NCI-H1048 (cell line): ENCODE measurements around the gene FABP1.
A peak's percentile ranks its signal among the peaks of the same experiment; 100 is the strongest.

Experiments used
- DNase-seq: peaks from one replicate; lab custom pipeline; 2025; lab: John Stamatoyannopoulos, UW

The FABP1 gene

GRCh38 chr2:88127888-88128653 is at the start of gene FABP1:
FABP1 (minus strand) TSS chr2:88128062; CDS start chr2:88128017, 45 bp downstream.
- no peak for DNase-seq

DNA sequence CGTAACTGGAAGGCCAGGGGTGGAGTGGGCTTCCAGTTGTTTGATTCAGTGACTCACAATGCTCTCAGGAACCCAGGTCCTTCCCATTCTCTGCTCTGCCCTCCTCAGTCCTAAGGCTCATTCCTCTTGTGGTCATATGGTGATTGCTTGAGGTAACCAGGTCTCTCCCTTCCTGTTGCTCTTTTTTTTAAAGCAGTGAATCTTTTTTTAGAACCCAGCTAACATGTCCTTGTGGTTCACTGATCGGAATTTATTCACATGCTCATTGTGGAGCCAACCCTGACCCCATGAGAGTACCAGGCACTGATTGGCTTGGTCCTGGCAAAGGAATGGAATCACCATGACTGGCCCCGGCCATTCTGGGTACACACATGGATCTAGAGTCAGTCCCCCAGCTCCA is 49.7 kb upstream of the FABP1 start:
- DNase-seq, result no peak

- no peak for DNase-seq
These were observed 48.6 kb upstream of the FABP1 start for GRCh38 chr2:88176352-88176984.

GRCh38 chr2:88172882-88173281 is 45.0 kb upstream of the FABP1 start:
- no peak for DNase-seq

DNA sequence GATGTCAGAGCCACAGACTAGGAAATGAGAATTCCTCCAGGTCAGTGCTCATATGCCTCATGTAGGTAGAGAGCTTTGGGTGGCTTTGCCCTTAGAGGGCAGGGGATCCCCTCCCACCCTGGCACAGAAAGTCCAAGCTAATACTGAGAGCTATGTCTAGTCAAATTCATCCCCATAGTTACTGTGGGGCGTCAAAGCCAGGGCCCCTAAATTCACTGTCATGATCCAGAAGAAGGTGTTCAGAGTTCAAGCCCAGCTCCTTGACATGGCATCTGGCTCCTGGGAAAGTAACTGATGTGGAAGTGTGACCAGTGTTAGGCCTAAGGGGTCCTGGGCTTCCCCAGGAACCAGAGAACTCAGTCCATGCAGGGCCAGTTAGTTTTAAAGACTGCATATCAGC is 44.1 kb upstream of the FABP1 start:
- no peak for DNase-seq

DNA sequence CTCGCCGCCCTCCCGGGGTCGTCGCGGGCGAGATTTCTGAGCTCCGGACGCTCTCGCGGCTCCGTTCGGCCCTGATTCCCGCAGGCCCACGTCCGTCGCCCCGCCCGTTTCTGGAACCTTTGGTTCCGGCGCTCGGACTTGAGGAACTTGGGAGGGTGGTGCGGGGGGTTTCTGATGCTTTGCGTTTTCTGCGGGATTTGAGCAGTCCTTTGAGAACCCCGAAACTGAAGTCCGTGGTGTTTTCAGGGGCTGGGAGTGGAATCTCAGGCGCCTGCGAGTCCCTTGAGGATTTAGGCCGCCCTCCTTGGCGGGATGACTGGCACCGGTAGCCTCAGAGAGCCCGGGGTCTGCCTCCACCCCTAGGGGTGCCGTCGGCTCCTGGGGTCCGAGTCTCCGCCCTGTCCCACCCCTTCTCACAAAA is 42.6 kb upstream of the FABP1 start:
- no peak for DNase-seq

DNA sequence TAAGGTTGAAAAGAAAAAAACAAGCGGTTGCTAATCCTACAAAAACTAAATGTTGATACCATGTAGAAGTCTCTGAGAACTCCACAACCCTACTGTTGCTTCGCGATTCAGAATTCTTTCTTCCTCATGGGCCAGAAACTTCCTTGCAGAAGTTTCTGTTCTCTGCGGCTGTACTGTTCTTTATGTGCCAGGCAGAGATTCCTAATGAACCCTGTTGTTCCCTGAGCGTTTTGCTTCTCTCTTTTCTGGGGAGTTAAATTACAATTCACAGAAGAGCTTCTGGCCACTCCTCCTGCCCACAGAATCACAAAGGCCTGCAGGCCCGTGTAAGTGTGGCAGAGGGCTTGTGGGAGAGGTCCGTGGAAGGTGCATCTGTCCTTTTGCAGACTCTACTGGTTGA is 40.5 kb upstream of the FABP1 start:
- no peak for DNase-seq

DNA sequence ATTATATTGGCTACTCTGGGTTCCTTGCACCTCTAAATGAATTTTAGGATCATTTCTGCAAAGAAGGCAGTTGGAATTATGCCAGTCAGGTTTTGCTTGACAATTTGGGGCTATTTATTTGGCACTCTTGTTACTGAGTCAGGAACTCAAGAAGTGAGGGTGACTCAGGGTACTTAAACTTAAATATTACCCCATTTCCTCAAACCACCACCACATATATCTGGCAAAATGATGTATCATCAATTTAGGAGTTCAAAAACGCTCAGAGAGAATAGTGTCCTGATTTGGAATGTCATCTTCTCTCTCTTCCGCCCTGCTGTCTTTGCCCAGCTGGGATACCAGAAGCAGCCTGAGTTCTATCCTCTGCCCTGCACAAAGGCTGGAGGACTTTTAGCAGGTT is 39.9 kb upstream of the FABP1 start:
- DNase-seq, result no peak

GRCh38 chr2:88165332-88166003 is 37.6 kb upstream of the FABP1 start:
- DNase-seq, result no peak

DNA sequence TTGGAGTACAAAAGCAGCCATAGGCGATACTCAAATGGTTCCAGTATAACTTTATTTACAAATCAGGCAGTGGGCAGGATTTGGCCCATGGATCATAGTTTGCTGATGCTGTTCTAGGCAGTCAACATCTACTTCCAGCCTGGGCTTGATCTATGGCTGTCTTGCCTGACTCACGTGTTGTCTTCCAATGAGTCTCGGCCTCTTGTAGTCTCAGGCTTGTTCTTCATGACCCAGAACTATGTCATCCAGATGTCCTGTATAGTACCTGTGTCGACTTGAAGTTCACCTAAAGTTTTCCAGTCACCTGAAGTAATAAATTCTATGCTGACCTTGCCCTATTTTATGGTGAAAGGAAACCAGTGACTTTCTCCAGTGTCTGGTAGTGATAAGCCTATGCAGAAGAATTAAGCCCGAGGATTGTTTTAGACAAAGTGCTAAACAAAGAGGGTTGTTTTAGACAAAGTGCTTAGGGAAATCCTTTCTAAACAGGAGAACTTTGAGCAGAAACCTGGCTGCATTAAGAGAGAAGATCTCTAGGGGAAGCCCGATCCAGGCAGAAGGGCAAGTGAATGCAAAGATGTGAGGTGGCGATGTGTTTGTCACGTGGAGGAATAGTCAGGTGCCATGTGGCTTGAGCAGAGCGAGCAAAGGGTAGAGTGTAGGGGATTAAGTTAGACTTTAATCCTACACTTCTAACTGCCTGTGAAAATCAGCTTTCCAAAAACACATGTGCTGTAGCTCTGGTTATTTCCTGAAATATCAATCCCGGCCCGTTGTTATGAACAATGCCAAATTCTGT is 33.8 kb upstream of the FABP1 start:
- no peak for DNase-seq

- no peak for DNase-seq
These were observed 32.7 kb upstream of the FABP1 start for GRCh38 chr2:88160517-88160916.

DNA sequence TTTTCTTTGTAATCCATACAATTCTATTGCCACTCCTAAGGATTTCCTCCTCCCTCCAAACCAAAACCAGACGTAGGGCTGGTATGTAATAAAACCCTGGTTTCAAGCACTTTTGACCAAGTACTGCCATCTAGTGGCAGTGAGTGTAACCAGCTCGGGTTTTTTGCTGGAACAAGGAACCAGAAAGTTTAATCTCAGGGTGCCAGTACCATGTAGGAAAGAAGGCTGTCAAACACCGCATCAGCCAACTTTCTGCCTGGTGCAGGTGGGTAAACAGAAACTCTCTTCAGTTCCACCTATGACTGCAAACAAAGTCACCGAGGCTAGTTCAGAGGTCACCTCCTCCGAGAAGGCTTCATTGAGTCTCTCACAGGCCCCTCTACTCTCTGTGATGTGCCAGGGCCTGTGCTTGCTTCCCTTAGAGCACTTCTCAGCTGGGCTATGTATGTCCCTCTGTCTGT is 32.1 kb upstream of the FABP1 start:
- DNase-seq, result peak; percentile 16

DNA sequence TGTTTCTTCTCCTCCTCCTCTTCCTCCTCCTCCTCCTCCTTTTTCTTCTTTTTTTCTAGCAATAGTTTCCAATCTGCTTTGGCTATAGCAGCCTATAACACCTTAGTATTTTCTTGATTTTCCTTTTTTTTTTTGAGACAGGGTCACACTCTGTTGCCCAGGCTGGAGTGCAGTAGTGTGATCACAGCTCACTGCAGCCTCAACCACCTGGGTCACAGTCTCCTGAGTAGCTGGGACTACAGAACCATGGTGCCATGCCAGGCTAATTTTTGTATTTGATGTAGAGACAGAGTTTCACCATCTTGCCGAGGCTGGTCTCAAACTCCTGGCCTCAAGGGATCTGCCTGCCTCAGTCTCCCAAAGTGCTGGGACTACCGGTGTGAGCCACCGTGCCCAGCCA is 31.6 kb upstream of the FABP1 start:
- no peak for DNase-seq

DNA sequence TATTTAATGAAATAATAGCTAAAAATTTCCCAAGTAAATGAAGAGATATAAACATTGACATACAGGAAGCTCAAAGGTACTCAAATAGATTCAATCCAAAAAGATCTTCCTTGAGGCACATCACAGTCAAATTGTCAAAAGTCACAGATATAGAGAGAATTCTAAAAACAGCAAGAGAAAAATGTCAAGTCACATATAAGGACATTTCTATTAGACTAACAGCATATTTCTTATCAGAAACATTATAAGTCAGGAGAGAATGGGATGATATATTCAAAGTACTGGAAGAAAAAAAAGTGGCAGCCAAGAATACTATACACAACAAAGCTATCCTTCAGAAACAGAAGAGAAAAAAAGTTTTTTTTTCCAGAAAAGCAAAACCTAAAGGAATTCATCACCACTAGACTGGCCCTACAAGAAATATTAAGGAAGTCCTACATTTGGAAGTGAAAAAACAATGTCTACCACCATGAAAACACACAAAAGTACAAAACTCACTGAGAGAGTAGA is 21.1 kb upstream of the FABP1 start:
- DNase-seq, result no peak

DNA sequence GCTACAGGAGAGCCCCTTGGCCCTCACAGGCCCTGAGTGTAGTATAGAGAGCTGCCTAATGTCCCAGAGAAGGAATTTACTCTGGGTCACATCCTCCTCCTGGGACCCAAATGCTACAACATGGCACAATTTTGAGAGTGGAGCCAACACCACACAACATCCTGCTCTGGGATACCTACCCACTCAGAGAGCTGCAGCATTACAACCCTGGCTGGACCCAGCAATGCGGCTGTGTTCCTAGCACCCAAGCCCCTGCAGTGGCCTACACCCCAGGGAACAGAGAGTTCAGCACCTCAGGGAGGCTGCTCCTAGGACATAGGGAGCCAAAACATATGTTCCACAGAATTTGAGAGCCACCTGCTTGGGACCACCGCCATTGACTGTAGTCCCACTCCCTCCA is 19.3 kb upstream of the FABP1 start:
- no peak for DNase-seq

DNA sequence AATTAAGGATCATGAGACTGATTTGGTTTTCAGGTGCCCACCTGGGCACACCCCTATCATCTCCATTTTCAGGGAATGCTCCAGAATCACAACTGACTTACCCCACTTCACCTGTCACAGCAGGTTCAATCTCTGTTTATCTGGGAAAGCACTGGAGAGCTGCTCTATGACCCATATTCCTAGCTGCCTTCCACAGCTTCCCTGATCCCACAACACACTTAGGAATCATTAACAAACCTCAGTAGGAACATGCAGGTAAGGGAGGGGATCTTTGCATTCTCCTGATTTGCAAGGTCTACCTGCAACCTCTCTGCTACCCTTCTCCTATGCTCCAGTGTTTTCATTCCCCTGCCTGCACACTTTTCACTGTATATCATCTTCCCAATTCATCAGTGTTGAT is 18.7 kb upstream of the FABP1 start:
- DNase-seq, result no peak

- DNase-seq, result no peak
These were observed 17.1 kb upstream of the FABP1 start for GRCh38 chr2:88144914-88145497.

DNA sequence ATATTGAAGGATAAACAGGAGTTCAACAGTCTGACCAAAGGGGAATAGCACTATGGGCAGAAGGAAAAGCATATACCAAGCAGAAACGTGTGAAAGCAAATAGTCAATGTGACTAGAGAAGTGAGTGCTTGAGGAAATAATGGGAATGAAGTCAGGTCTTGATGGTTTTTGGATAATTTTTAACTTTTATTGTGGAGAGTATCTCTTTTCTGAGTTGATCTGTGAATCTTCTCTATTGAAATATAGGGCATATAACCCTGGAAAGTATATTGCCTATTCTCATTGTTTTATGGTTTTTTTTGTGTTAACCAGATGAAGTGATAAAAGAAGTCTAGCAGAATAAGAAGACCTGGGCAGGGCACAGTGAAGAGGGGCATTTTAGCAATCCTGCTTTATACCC is 16.4 kb upstream of the FABP1 start:
- no peak for DNase-seq

DNA sequence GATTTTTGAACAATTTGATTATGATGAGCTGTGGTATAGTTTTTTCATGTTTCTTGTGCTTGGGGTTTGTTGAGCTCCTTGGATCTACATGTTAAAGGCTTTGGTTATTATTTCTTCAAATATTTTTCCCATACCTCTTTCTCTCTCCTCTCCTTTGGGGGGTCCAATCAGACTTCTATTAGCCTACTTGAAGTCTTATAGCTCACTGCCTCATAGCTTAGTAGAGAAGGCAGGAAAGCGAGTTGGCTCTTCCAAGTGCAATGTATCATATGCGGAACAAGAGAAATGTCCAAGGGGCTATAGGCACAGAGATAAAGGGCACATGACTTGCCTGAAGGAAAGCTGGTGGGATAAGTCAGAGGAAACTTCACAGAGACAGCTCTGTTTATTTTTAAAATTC is 14.1 kb upstream of the FABP1 start:
- no peak for DNase-seq

DNA sequence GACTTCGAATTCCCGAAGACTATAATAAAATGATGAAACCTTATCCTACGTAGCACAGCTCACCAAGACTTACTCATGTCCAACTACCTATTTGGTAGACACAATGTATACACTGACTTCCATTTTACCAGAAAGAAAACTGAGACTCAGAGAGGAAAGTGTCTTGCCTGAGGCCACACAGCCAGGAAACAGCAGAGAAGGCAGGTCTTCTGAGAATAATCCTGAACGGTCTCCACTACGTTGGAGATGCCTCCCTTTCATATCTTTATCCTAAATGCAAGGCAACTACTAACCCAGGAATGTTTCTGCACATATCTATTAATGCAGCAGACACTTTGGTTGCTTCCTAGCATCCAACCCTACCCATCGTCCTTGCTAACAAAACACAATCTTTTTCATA is 11.9 kb upstream of the FABP1 start:
- DNase-seq, result no peak

GRCh38 chr2:88139203-88139702 is 11.4 kb upstream of the FABP1 start:
- DNase-seq, result no peak

DNA sequence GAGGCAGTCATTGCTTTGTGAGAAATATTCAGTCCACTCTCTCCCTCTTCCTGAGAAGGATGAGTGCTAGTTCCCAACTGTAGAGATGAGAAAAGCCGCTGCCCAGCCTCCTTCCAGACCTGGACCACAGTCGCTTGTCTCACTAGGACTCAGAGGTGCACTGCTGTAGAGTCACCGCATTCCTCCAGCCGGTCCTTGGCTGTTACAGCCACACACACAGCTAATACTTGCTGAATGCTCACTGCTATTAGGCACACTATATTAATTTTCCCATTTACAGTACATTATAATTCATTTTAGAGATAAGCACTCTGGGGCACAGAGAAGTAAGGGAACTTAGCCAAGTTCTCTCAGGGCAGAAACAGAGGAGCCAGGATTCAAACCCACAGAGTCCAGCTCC is 10.0 kb upstream of the FABP1 start:
- no peak for DNase-seq
